Endothelial cell of umbilical vein (primary cell): Measurements from ENCODE around the gene ACLY. TPM values are rescaled to one million over a fixed set of nuclear protein-coding genes. Genes with fewer than 3 reads are reported as not detected.

Experiments
- BruUV-seq: library from RNA; stranded (reverse); fragments of 400-500 nt; replicated peaks from 2 replicates; lab custom pipeline; 2021; lab: Mats Ljungman, UMichigan
- CTCF ChIA-PET: fragments of 300-600, 350-600 bp; sonication (Branson Sonifier 250); formaldehyde crosslinking; loops from one replicate; lab custom pipeline; 2021; ENCODE audit warnings: antibody characterized with exemption, inconsistent platforms; lab: Charles Lee
- POLR2A ChIA-PET: fragments of 300-600, 350-600 bp; sonication (Branson Sonifier 250); formaldehyde crosslinking; loops from one replicate; lab custom pipeline; 2021; ENCODE audit warnings: antibody characterized with exemption, inconsistent platforms; lab: Charles Lee
- DNase-seq: peaks from one replicate; pipeline ENCODE4 v3.0.0-alpha.2; 2011; ENCODE audit warnings: low read depth, low spot score
- FAIRE-seq: peaks from 2 replicates; lab custom pipeline; 2011; peaks lifted over from hg19 to GRCh38; lab: Jason Lieb, UNC
- H2AFZ ChIP-seq: 2 replicates; pipeline ENCODE4 v1.6.0; 2012; ENCODE audit warnings: low read depth, low read length, control low read depth, inconsistent platforms
- H3K27ac ChIP-seq: 2 replicates; pipeline ENCODE4 v1.5.1; 2011; ENCODE audit warnings: low read depth, mild to moderate bottlenecking, control low read depth, low read length, moderate library complexity; ENCODE audit not compliant: insufficient read depth
- H3K27me3 ChIP-seq, 2 experiments: 2 replicates each; pipeline versions ENCODE4 v1.6.0 to v1.6.1; 2011; ENCODE audit warnings: low read length in 2 of 2, mixed read lengths in 1 of 2; ENCODE audit not compliant: control insufficient read depth in 2 of 2, insufficient read depth in 2 of 2
- H3K36me3 ChIP-seq, 2 experiments: 2 replicates in 1 of 2; 3 replicates in 1 of 2; pipeline ENCODE4 v1.5.1; 2011; ENCODE audit warnings: low read length in 2 of 2, mild to moderate bottlenecking in 1 of 2, moderate library complexity in 1 of 2; ENCODE audit not compliant: control insufficient read depth in 2 of 2, insufficient read depth in 2 of 2; ENCODE audit errors: extremely low read depth in 1 of 2
- H3K4me1 ChIP-seq: 3 replicates; pipeline ENCODE4 v1.5.1; 2011; ENCODE audit warnings: mild to moderate bottlenecking, low read length; ENCODE audit not compliant: control insufficient read depth, insufficient read depth; ENCODE audit errors: extremely low read depth
- H3K4me2 ChIP-seq: 2 replicates; pipeline ENCODE4 v1.6.1; 2011; ENCODE audit warnings: low read length, control low read depth, mixed read lengths; ENCODE audit not compliant: insufficient read depth
- H3K4me3 ChIP-seq, 3 experiments: fragments of 200-600 bp in 1 of 3; sonication (generic), shearing (Covaris generic) in 1 of 3; replicated peaks in 1 of 3; 2 replicates each; pipeline ENCODE4 v1.5.1; 2011 to 2016; ENCODE audit warnings: control low read depth in 3 of 3, low read length in 3 of 3, mild to moderate bottlenecking in 2 of 3, inconsistent platforms in 1 of 3, low read depth in 1 of 3, moderate library complexity in 1 of 3; ENCODE audit not compliant: insufficient read depth in 1 of 3
- H3K79me2 ChIP-seq: 2 replicates; pipeline ENCODE4 v1.6.0; 2012; ENCODE audit warnings: low read length, inconsistent platforms; ENCODE audit not compliant: control insufficient read depth, insufficient read depth
- H3K9ac ChIP-seq: replicated peaks from 2 replicates; pipeline ENCODE3; 2011; ENCODE audit warnings: low read length, control low read depth; ENCODE audit not compliant: insufficient read depth; ENCODE audit errors: extremely low read depth
- H3K9me1 ChIP-seq: replicated peaks from 3 replicates; pipeline ENCODE4 v1.6.0; 2011; ENCODE audit warnings: mild to moderate bottlenecking, low read length; ENCODE audit not compliant: control insufficient read depth, insufficient read depth; ENCODE audit errors: extremely low read depth
- H3K9me3 ChIP-seq: replicated peaks from 2 replicates; pipeline ENCODE4 v1.5.1; 2012; ENCODE audit warnings: low read length, inconsistent platforms; ENCODE audit not compliant: control insufficient read depth, insufficient read depth
- H4K20me1 ChIP-seq: replicated peaks from 2 replicates; pipeline ENCODE3; 2011; ENCODE audit warnings: mild to moderate bottlenecking, low read length; ENCODE audit not compliant: control insufficient read depth, insufficient read depth; ENCODE audit errors: extremely low read depth
- EZH2 ChIP-seq: IDR thresholded peaks from 2 replicates; pipeline ENCODE4 v1.6.1; 2012; ENCODE audit warnings: borderline replicate concordance, low read depth, mild to moderate bottlenecking, moderate library complexity, low read length, inconsistent platforms; ENCODE audit not compliant: severe bottlenecking
- FOS ChIP-seq: IDR thresholded peaks from 2 replicates; pipeline ENCODE4 v1.6.1; 2011; ENCODE audit warnings: mild to moderate bottlenecking, low read length, moderate library complexity, borderline replicate concordance; ENCODE audit not compliant: insufficient read depth
- GATA2 ChIP-seq: IDR thresholded peaks from 2 replicates; pipeline ENCODE4 v1.7.0; 2011; ENCODE audit warnings: low read depth, mild to moderate bottlenecking, moderate library complexity, mixed read lengths, low read length; ENCODE audit not compliant: insufficient read length, insufficient read depth
- MAX ChIP-seq: IDR thresholded peaks from 2 replicates; pipeline ENCODE4 v1.6.1; 2011; ENCODE audit not compliant: insufficient read depth, insufficient read length
- POLR2A ChIP-seq: IDR thresholded peaks from 2 replicates; pipeline ENCODE4 v1.6.1; 2012; ENCODE audit warnings: low read depth, mild to moderate bottlenecking, control low read depth, low read length
- POLR2AphosphoS5 ChIP-seq: IDR thresholded peaks from 2 replicates; pipeline ENCODE4 v1.6.1; 2012; ENCODE audit warnings: low read depth, mild to moderate bottlenecking, control low read depth, low read length, moderate library complexity; ENCODE audit not compliant: insufficient read depth
- dilution Hi-C: fragments of 300-500 bp; cut with MboI; formaldehyde crosslinking; loops from one replicate; pipeline ENCODE4 v1.15.0; 2019; ENCODE audit warnings: low sequenced_read_pairs; ENCODE audit not compliant: extremely low pct_ligation_motif_present
- intact Hi-C: fragments of 100-400 bp; cut with micrococcal nuclease; formaldehyde crosslinking; loops from one replicate; pipeline ENCODE4 v1.10.0; 2022
- polyA plus RNA-seq, 4 experiments: library from polyadenylated mRNA; depleted of rRNA in 3 of 4; stranded (reverse) in 3 of 4; unstranded in 1 of 4; fragments of >200 nt; gene quantifications; 2 replicates each; pipeline versions ENCODE4 v1.2.1 to v1.2.3, GENCODE V29; 2011 to 2012; ENCODE audit warnings: missing spikeins in 1 of 4
- total RNA-seq: library from RNA; stranded (reverse); gene quantifications from 2 replicates; pipeline ENCODE4 v1.2.3, GENCODE V29; 2021

Gene ACLY
- total and polyA plus RNA-seq, 2 donors (not counting 3 experiments of a cell fraction or from before 2014, with no cell fraction given): 174 to 324 TPM

GRCh38 chr17:41864836-41865595 is 53.7 kb downstream of the ACLY start, which contains the start of gene KLHL11:
Gene KLHL11, minus strand, starts transcription at chr17:41865423. Its CDS starts 53 bp downstream, at chr17:41865370.
- Histone ChIP-seq H3K79me2 (peaks cover 39% of the 10 kb centered on the region), H3K4me2 (peak within 1 kb of the TSS; percentile 92), H3K9me3 (no peaks in the 10 kb centered on the region), H4K20me1 (peaks cover 3% of the 10 kb centered on the region), H3K27me3 (no peaks in the 10 kb centered on the region), H3K9me1 (no peaks in the 10 kb centered on the region), H3K36me3 (peaks cover 8 to 11% of the 10 kb centered on the region in 2 experiments), H3K27ac (peak within 1 kb of the TSS; percentile 24), H3K4me3 (peak within 1 kb of the TSS; percentile 45 to 86 (median 77)), H3K4me1 (peaks cover 11% of the 10 kb centered on the region), H3K9ac (peak within 1 kb of the TSS; percentile 71), H2AFZ (peak within 1 kb of the TSS; percentile 68)
- TF ChIP-seq FOS (no peak), POLR2A (peak; percentile 95), EZH2 (no peak), GATA2 (no peak), POLR2AphosphoS5 (peak; percentile 96), MAX (no peak)
- DNase-seq: peak; percentile 94
- dilution Hi-C loops (no loop called here), intact Hi-C loops (loop anchor here (1.0 kb wide), 3 partner anchors 53 to 127 kb away; no protein-coding TSS in a partner anchor)
- POLR2A ChIA-PET: interaction anchor here (0.5 to 0.9 kb wide), 4 partner anchors 38 to 173 kb away, joined by 3 to 4 read pairs (median 4); partner anchors contain the start of gene FKBP10
- peak; percentile 96 for FAIRE-seq
- no TSS peak for BruUV-seq
- CTCF ChIA-PET: interaction anchor here (0.6 to 2.1 kb wide), 15 partner anchors 15 to 128 kb away, joined by 3 to 9 read pairs (median 3); partner anchors contain the start of genes FKBP10, JUP and P3H4
